Measurements from ENCODE around the gene PLCB4. TPM values are rescaled to one million over a fixed set of nuclear protein-coding genes. Genes with fewer than 3 reads are reported as not detected.

PLCB4 gene
- total RNA-seq, 1 experiment from 2014 or later, result 12.6 TPM

GRCh38 chr20:9212735-9213134 lies 143.8 kb downstream of the PLCB4 start:
- no peak overlapping the region for H3K4me3 Mint-ChIP-seq
- ChIA-PET CTCF (no interaction called here), POLR2A (no interaction called here)
- DNase-seq (ENCODE audit: low spot score) (no peak), ATAC-seq (no peak)
- TF ChIP-seq, protein P1, sequence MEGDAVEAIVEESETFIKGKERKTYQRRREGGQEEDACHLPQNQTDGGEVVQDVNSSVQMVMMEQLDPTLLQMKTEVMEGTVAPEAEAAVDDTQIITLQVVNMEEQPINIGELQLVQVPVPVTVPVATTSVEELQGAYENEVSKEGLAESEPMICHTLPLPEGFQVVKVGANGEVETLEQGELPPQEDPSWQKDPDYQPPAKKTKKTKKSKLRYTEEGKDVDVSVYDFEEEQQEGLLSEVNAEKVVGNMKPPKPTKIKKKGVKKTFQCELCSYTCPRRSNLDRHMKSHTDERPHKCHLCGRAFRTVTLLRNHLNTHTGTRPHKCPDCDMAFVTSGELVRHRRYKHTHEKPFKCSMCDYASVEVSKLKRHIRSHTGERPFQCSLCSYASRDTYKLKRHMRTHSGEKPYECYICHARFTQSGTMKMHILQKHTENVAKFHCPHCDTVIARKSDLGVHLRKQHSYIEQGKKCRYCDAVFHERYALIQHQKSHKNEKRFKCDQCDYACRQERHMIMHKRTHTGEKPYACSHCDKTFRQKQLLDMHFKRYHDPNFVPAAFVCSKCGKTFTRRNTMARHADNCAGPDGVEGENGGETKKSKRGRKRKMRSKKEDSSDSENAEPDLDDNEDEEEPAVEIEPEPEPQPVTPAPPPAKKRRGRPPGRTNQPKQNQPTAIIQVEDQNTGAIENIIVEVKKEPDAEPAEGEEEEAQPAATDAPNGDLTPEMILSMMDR (IDR thresholded peaks at IDR 0.05), result no peak
- H3K27ac Mint-ChIP-seq, result no peak overlapping the region
- peaks cover 7% of the 10 kb centered on the region; the same call in 1 of the 2 replicates for H3K4me1 Mint-ChIP-seq
- no peaks in the 10 kb centered on the region for H3K9me3 Mint-ChIP-seq
- no peaks in the 10 kb centered on the region for H3K36me3 Mint-ChIP-seq
- no peaks in the 10 kb centered on the region for H3K27me3 Mint-ChIP-seq (ENCODE audit: low read depth)

DNA sequence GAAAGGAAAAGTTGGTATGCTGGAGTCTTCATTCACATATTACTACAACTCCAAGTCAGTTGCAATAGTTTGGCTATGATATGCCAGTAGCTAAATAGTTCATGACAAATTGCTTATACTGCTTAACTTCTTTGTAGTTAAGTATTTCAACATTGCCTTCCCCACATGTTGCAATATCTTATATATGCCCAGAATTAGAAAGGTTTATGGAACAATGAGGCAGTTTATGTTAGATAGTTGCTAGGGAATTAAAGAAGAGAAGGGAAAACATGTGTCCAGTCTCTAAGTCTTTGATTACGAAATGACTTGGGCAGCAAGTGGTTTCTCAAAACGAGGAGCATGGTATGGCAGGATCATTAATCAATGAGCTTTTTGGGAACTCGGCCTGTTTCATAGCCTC lies 145.8 kb downstream of the PLCB4 start:
- ChIA-PET POLR2A (no interaction called here), CTCF (interaction anchor here (0.6 to 2.0 kb wide), 2 partner anchors 11 to 170 kb away, joined by 3 to 10 read pairs; no protein-coding TSS in a partner anchor)

More for the DNA sequence above, 145.8 kb downstream of the PLCB4 start:
- ATAC-seq (no peak), DNase-seq (ENCODE audit: low spot score) (no peak)
- no peak overlapping the region; the same call in 1 of the 2 replicates for H3K27ac Mint-ChIP-seq
- H3K4me3 Mint-ChIP-seq, result no peak overlapping the region
- no peaks in the 10 kb centered on the region for H3K27me3 Mint-ChIP-seq (ENCODE audit: low read depth)
- TF ChIP-seq SOX15 (CRISPR knock-in tag; IDR thresholded peaks at IDR 0.05) (no peak), MAX (CRISPR knock-in tag; IDR thresholded peaks at IDR 0.05) (no peak), ZMAT4 (CRISPR knock-in tag; IDR thresholded peaks at IDR 0.05) (no peak), FOXK1 (CRISPR knock-in tag; IDR thresholded peaks at IDR 0.05) (no peak), SMAD4 (CRISPR knock-in tag; IDR thresholded peaks at IDR 0.05) (no peak), MLX (CRISPR knock-in tag; IDR thresholded peaks at IDR 0.05) (no peak), ZNF512 (CRISPR knock-in tag; IDR thresholded peaks at IDR 0.05; ENCODE audit: borderline replicate concordance) (no peak), ZNF138 (CRISPR knock-in tag; conservative IDR thresholded peaks at IDR 0.05) (no peak), ZNF396 (CRISPR knock-in tag; IDR thresholded peaks at IDR 0.05; ENCODE audit: borderline replicate concordance) (no peak), JUN (CRISPR knock-in tag; IDR thresholded peaks at IDR 0.05) (no peak), MYBL2 (CRISPR knock-in tag; IDR thresholded peaks at IDR 0.05) (no peak), ELF4 (CRISPR knock-in tag; IDR thresholded peaks at IDR 0.05; ENCODE audit: low read depth) (no peak), FOXP1 (CRISPR knock-in tag; IDR thresholded peaks at IDR 0.05; ENCODE audit: borderline replicate concordance) (no peak), ZNF416 (CRISPR knock-in tag; IDR thresholded peaks at IDR 0.05) (no peak), NR2C2 (CRISPR knock-in tag; IDR thresholded peaks at IDR 0.05) (no peak), JAZF1 (CRISPR knock-in tag; IDR thresholded peaks at IDR 0.05) (no peak), EMX1 (CRISPR knock-in tag; IDR thresholded peaks at IDR 0.05) (no peak), ZNF219 (CRISPR knock-in tag; IDR thresholded peaks at IDR 0.05; ENCODE audit: borderline replicate concordance) (no peak)
- TF ChIP-seq, protein P1 (IDR thresholded peaks at IDR 0.05), result no peak
- TF ChIP-seq, protein P2, sequence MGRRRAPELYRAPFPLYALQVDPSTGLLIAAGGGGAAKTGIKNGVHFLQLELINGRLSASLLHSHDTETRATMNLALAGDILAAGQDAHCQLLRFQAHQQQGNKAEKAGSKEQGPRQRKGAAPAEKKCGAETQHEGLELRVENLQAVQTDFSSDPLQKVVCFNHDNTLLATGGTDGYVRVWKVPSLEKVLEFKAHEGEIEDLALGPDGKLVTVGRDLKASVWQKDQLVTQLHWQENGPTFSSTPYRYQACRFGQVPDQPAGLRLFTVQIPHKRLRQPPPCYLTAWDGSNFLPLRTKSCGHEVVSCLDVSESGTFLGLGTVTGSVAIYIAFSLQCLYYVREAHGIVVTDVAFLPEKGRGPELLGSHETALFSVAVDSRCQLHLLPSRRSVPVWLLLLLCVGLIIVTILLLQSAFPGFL (CRISPR knock-in tag; IDR thresholded peaks at IDR 0.05; ENCODE audit: borderline replicate concordance), result no peak
- H3K4me1 Mint-ChIP-seq, result peaks cover 7% of the 10 kb centered on the region; the same call in 1 of the 2 replicates
- no peaks in the 10 kb centered on the region for H3K9me3 Mint-ChIP-seq
- H3K36me3 Mint-ChIP-seq, result no peaks in the 10 kb centered on the region

Measured in WTC11 (cell line).